ENCODE measurements around the gene NIPAL3. TPM values are rescaled to one million over a fixed set of nuclear protein-coding genes. Genes with fewer than 3 reads are reported as not detected.
A peak's percentile ranks its signal among the peaks of the same experiment; 100 is the strongest.

The NIPAL3 gene
- total RNA-seq, 1 experiment from 2014 or later, result 11.2 TPM

- peak; percentile 96 for ATAC-seq
- H3K9me3 Mint-ChIP-seq, result no peaks in the 10 kb centered on the region
- H3K4me3 Mint-ChIP-seq, result no peak overlapping the region
- POLR2A ChIA-PET, result no interaction called here
- H3K27me3 Mint-ChIP-seq (ENCODE audit: low read depth), result no peaks in the 10 kb centered on the region; the same call in 1 of the 2 replicates
- no peak overlapping the region for H3K27ac Mint-ChIP-seq
- CTCF ChIA-PET, result interaction anchor here (0.8 to 5.9 kb wide), 10 partner anchors 10 to 187 kb away, joined by 3 to 45 read pairs (median 4); no protein-coding TSS in a partner anchor
- peak; percentile 75 for DNase-seq (ENCODE audit: low spot score)
- H3K36me3 Mint-ChIP-seq, result peaks cover 2% of the 10 kb centered on the region; the same call in 1 of the 2 replicates
- no peak for TF ChIP-seq ZNF671 (CRISPR knock-in tag; IDR thresholded peaks at IDR 0.05)
- TF ChIP-seq ERG (CRISPR knock-in tag; IDR thresholded peaks at IDR 0.05), result no peak
- TF ChIP-seq PREB (CRISPR knock-in tag; IDR thresholded peaks at IDR 0.05; ENCODE audit: borderline replicate concordance), result no peak
- no peak for TF ChIP-seq GTF2I (CRISPR knock-in tag; conservative IDR thresholded peaks at IDR 0.05)
- TF ChIP-seq CTCF (IDR thresholded peaks at IDR 0.05), result peak; percentile 44; the same call in 1 of the 2 replicates
- TF ChIP-seq JUN (CRISPR knock-in tag; IDR thresholded peaks at IDR 0.05), result no peak
- no peak for TF ChIP-seq SMAD4 (CRISPR knock-in tag; IDR thresholded peaks at IDR 0.05)
- peak; percentile 52 for TF ChIP-seq ZNF423 (CRISPR knock-in tag; IDR thresholded peaks at IDR 0.05)
- no peak for TF ChIP-seq KAT7 (CRISPR knock-in tag; IDR thresholded peaks at IDR 0.05; ENCODE audit: borderline replicate concordance)
- no peak for TF ChIP-seq ELF4 (CRISPR knock-in tag; IDR thresholded peaks at IDR 0.05; ENCODE audit: low read depth)
- no peaks in the 10 kb centered on the region for H3K4me1 Mint-ChIP-seq
Measured at GRCh38 chr1:24385160-24385940, 30.3 kb upstream of the NIPAL3 start.

- ChIA-PET CTCF (interaction anchor here (0.8 to 5.9 kb wide), 4 partner anchors 11 to 187 kb away, joined by 3 to 45 read pairs (median 16); no protein-coding TSS in a partner anchor), POLR2A (no interaction called here)
- H3K36me3 Mint-ChIP-seq, result peaks cover 2% of the 10 kb centered on the region; the same call in 1 of the 2 replicates
- no peaks in the 10 kb centered on the region for H3K9me3 Mint-ChIP-seq
- DNase-seq (ENCODE audit: low spot score) (no peak), ATAC-seq (no peak)
- no peak overlapping the region for H3K27ac Mint-ChIP-seq
- no peak overlapping the region for H3K4me3 Mint-ChIP-seq
- H3K4me1 Mint-ChIP-seq, result peaks cover 2% of the 10 kb centered on the region
- no peaks in the 10 kb centered on the region; the same call in 1 of the 2 replicates for H3K27me3 Mint-ChIP-seq (ENCODE audit: low read depth)
- no peak for TF ChIP-seq ATF6 (CRISPR knock-in tag; IDR thresholded peaks at IDR 0.05)
- TF ChIP-seq NR2C2 (CRISPR knock-in tag; IDR thresholded peaks at IDR 0.05), result no peak
- no peak for TF ChIP-seq AR (CRISPR knock-in tag; IDR thresholded peaks at IDR 0.05)
- no peak for TF ChIP-seq FOXP4 (CRISPR knock-in tag; IDR thresholded peaks at IDR 0.05)
- TF ChIP-seq CBFB (CRISPR knock-in tag; IDR thresholded peaks at IDR 0.05; ENCODE audit: low read depth), result no peak
- TF ChIP-seq ETV6 (CRISPR knock-in tag; IDR thresholded peaks at IDR 0.05), result no peak
- TF ChIP-seq RORB (CRISPR knock-in tag; IDR thresholded peaks at IDR 0.05), result no peak
- no peak for TF ChIP-seq CTCF (IDR thresholded peaks at IDR 0.05)
- no peak for TF ChIP-seq USF2 (CRISPR knock-in tag; IDR thresholded peaks at IDR 0.05)
- no peak for TF ChIP-seq MXD4 (CRISPR knock-in tag; IDR thresholded peaks at IDR 0.05; ENCODE audit: borderline replicate concordance)
- no peak for TF ChIP-seq CREM (CRISPR knock-in tag; IDR thresholded peaks at IDR 0.05)
Measured at GRCh38 chr1:24386241-24386640, 29.4 kb upstream of the NIPAL3 start.
